Stimulated activated naive CD8-positive, alpha-beta T cell treated with anti-CD3 and anti-CD28 coated beads, Interleukin-15, Interleukin-2, amounts not matched to agents 100 ng/mL and 50 ng/mL, for 24 hours (primary cell): ENCODE results near the gene FHIP2A.

Experiments
- H3K27ac Mint-ChIP-seq: one replicate; pipeline ENCODE4 v1.8.0; 2021; ENCODE audit warnings: mild to moderate bottlenecking, mixed read lengths
- H3K27me3 Mint-ChIP-seq: one replicate; pipeline ENCODE4 v1.8.0; 2021; ENCODE audit warnings: mixed read lengths
- H3K36me3 Mint-ChIP-seq: one replicate; pipeline ENCODE4 v1.8.0; 2021; ENCODE audit warnings: low read depth, mixed read lengths
- H3K4me1 Mint-ChIP-seq: one replicate; pipeline ENCODE4 v1.8.0; 2021; ENCODE audit warnings: low read depth, mixed read lengths
- H3K4me3 Mint-ChIP-seq: one replicate; pipeline ENCODE4 v1.8.0; 2021; ENCODE audit warnings: mild to moderate bottlenecking, mixed read lengths
- H3K9me3 Mint-ChIP-seq: one replicate; pipeline ENCODE4 v1.8.0; 2021; ENCODE audit warnings: mixed read lengths

FHIP2A gene

DNA sequence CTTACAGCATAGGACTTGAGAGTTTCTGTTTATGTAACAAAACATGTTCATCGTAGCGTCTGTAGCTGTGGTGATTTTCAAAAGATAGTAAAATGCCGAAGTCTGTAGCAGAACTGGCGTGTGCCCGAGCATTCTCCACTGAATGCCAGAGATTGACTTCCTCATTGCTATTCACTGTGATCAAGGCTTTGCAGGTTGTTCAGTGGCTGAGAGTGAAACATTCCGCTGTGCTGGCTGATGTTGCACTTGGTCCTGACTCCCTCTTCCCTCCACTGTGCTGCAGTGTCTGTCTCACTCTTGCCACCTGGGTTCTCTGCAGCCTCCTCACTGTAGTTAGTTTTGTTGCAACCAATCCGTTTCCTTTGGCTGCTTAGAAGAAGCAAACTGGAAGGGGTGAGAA lies 37.6 kb downstream of the FHIP2A start:
- peaks cover 68% of the 10 kb centered on the region for H3K36me3 Mint-ChIP-seq
- no peak overlapping the region for H3K27ac Mint-ChIP-seq
- no peak overlapping the region for H3K4me3 Mint-ChIP-seq
- H3K9me3 Mint-ChIP-seq = no peaks in the 10 kb centered on the region
- H3K27me3 Mint-ChIP-seq = no peaks in the 10 kb centered on the region
- peaks cover 16% of the 10 kb centered on the region for H3K4me1 Mint-ChIP-seq

DNA sequence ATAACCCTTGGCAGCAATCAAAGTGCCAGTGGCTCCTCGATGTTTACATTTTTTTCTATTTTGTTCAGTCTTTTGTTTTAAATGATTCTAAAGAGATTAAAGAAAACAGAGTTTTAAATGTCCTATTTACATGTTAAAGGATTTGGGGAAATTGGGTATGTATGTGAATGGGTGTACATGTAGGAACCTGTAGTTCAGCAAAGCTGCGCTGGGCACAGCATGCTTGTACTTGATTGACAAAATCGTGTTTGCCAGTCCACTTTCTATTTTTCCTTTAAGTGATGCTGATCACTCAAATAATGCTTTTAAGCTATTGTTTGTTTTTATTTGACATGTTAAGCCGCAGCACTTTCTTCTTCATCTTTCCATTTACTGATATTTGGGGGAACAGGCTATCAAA lies 40.9 kb downstream of the FHIP2A start:
- Mint-ChIP-seq H3K36me3 (peaks cover 55% of the 10 kb centered on the region), H3K4me3 (no peak overlapping the region), H3K9me3 (no peaks in the 10 kb centered on the region), H3K27ac (no peak overlapping the region), H3K27me3 (no peaks in the 10 kb centered on the region), H3K4me1 (peaks cover 2% of the 10 kb centered on the region)

DNA sequence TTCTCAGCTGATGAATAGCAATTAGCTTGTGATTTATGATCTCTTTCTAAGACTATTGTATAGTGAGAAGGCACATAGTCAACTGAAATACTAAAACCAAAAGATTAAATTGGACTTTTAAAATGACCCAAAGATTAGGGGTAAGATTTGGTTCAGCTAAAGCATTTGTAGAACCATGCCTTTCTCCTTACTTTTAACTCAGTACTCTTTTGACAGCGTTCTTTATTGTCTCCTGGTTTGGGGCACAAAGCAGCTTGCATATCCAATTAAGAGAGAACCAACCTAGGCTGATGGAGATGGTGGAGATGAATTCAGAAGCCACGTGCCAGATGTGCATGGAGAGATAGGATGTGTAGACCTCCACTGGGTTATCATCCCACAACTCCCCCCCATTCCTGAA lies 45.8 kb downstream of the FHIP2A start:
- Mint-ChIP-seq H3K9me3 (no peaks in the 10 kb centered on the region), H3K4me1 (no peaks in the 10 kb centered on the region), H3K4me3 (no peak overlapping the region), H3K27me3 (peaks cover under 1% of the 10 kb centered on the region), H3K36me3 (peaks cover 26% of the 10 kb centered on the region), H3K27ac (no peak overlapping the region)

DNA sequence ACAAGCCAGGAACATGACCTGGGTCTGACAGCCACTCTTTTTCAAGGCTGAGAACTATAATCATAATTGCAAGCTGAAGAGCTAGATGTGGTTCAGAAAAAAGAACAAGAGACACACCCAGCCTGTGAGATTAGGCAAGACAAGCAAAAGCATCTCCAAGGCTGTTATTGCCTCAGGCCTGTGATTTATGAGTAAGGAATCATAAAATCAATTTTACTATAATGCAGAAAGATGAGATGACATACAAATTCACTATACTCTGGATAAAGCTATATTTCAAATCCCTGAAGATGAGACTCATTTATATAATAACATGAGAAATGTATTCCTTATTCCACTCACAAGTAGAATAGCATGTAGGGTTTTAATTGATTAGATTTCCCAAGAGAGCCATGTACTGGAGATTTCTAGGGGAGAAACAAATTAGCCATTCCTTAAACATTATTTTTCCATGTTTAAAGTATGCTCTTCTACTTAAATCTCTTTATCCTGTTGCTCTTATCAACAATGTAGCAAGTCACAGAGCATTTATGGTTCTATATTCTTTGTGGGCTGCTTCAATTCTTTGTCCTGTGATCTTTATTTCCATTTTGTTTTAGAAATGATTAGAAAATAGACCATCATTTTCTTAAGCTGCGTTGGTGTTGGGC lies 47.4 kb downstream of the FHIP2A start:
- no peak overlapping the region for H3K4me3 Mint-ChIP-seq
- H3K9me3 Mint-ChIP-seq = no peaks in the 10 kb centered on the region
- H3K36me3 Mint-ChIP-seq = peaks cover 16% of the 10 kb centered on the region
- no peaks in the 10 kb centered on the region for H3K4me1 Mint-ChIP-seq
- peaks cover 11% of the 10 kb centered on the region for H3K27me3 Mint-ChIP-seq
- no peak overlapping the region for H3K27ac Mint-ChIP-seq

DNA sequence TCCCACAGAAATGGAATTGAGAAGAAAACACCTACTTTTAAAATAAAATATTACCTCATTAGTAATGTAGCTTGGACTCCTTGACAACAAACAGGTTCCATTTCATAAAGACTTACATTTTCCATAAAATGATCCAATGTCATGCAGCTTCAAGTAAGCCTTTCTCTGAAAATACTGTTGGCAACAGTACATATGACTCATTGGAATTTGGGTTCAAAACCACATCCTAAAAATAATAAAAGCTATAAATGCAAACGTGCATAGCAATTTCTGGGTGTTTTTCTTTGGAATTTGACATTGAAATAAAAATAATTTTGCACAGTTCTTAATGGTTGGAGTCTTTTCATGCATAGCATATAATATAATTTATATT lies 47.9 kb downstream of the FHIP2A start:
- H3K4me3 Mint-ChIP-seq = no peak overlapping the region
- peaks cover 11% of the 10 kb centered on the region for H3K27me3 Mint-ChIP-seq
- H3K9me3 Mint-ChIP-seq = no peaks in the 10 kb centered on the region
- H3K4me1 Mint-ChIP-seq = no peaks in the 10 kb centered on the region
- H3K36me3 Mint-ChIP-seq = peaks cover 12% of the 10 kb centered on the region
- no peak overlapping the region for H3K27ac Mint-ChIP-seq

DNA sequence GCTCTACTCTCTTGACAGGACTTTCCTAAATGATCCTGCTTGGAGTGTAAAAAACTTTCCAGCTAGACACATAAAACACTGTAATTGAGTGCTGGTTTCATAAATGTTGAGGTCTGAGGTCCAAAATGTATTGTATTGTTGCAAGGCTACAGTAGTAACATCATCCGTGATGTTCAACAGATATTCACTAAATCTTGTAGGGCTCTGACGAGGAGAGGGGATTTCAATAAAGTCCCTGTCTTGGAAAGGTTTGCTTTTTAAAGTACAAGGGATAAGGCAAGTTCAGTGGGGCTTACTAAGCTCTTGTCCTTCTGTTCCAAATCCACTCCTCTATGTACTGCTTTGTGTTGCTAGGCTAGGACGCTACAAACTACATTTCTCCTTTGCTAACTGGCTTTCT lies 48.9 kb downstream of the FHIP2A start:
- H3K36me3 Mint-ChIP-seq = peaks cover 6% of the 10 kb centered on the region
- H3K4me3 Mint-ChIP-seq = no peak overlapping the region
- peaks cover 4% of the 10 kb centered on the region for H3K4me1 Mint-ChIP-seq
- no peaks in the 10 kb centered on the region for H3K9me3 Mint-ChIP-seq
- H3K27ac Mint-ChIP-seq = no peak overlapping the region
- peaks cover 18% of the 10 kb centered on the region for H3K27me3 Mint-ChIP-seq

DNA sequence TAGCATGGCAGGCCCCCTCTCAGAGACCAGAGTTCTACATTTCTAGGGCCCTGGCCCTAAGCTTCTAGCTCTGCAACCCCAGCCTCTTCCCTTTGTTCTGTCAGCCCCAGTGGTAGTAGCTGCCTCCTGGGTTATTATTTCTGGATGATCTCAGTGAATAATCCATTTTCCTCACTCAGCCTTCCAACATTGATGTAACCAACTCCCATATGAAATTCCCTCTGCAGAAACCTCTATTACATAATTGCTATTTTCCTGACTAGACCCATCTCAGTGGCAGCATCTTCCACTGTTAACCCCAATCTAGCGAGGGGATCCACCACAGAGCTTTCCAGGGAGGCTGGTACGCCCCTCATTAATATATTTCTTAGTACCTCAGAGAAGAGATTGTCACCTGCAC lies 49.8 kb downstream of the FHIP2A start:
- H3K9me3 Mint-ChIP-seq = no peaks in the 10 kb centered on the region
- no peak overlapping the region for H3K4me3 Mint-ChIP-seq
- peaks cover 27% of the 10 kb centered on the region for H3K27me3 Mint-ChIP-seq
- H3K4me1 Mint-ChIP-seq = peaks cover 4% of the 10 kb centered on the region
- H3K36me3 Mint-ChIP-seq = peaks cover 1% of the 10 kb centered on the region
- no peak overlapping the region for H3K27ac Mint-ChIP-seq
